Ishikawa (cell line): ENCODE data around the gene PTPN11.

Source experiments
- CEBPB ChIP-seq: IDR thresholded peaks from 2 replicates; pipeline ENCODE4 v1.6.1; 2012
- EP300 ChIP-seq: IDR thresholded peaks from 2 replicates; pipeline ENCODE4 v1.6.1; 2012; ENCODE audit warnings: borderline replicate concordance
- NFIC ChIP-seq: IDR thresholded peaks from 2 replicates; pipeline ENCODE4 v1.6.1; 2012
- RAD21 ChIP-seq: IDR thresholded peaks from 2 replicates; pipeline ENCODE4 v1.6.1; 2012; ENCODE audit warnings: low read depth
- TCF12 ChIP-seq: IDR thresholded peaks from 2 replicates; pipeline ENCODE4 v1.6.1; 2012; ENCODE audit warnings: low read depth
- TF ChIP-seq, protein P1 (sequence below): IDR thresholded peaks from 2 replicates; pipeline ENCODE4 v1.6.1; 2012; ENCODE audit warnings: low read depth, mild to moderate bottlenecking
- TF ChIP-seq, protein P2 (sequence below): IDR thresholded peaks from 2 replicates; pipeline ENCODE4 v1.6.1; 2012

DNA sequence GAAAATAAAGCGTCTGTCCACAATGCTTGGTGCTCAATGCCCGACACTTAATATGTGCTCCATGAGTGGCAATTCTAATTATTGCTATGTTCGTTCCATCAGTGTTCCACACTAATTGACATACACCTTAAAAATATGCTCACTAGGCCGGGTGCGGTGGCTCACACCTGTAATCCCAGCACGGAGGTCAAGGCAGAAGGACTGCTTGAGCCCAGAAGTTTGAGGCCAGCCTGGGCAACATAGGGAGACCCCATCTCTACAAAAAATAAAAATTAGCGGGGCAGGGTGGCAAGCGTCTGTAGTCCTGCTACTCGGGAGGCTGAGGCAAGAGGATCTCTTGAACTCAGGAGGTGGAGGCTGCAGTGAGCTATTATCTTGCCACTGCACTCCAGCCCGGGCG, 35.9 kb upstream of the PTPN11 start:
- TF ChIP-seq CEBPB, result no peak
- TF ChIP-seq, protein P1, sequence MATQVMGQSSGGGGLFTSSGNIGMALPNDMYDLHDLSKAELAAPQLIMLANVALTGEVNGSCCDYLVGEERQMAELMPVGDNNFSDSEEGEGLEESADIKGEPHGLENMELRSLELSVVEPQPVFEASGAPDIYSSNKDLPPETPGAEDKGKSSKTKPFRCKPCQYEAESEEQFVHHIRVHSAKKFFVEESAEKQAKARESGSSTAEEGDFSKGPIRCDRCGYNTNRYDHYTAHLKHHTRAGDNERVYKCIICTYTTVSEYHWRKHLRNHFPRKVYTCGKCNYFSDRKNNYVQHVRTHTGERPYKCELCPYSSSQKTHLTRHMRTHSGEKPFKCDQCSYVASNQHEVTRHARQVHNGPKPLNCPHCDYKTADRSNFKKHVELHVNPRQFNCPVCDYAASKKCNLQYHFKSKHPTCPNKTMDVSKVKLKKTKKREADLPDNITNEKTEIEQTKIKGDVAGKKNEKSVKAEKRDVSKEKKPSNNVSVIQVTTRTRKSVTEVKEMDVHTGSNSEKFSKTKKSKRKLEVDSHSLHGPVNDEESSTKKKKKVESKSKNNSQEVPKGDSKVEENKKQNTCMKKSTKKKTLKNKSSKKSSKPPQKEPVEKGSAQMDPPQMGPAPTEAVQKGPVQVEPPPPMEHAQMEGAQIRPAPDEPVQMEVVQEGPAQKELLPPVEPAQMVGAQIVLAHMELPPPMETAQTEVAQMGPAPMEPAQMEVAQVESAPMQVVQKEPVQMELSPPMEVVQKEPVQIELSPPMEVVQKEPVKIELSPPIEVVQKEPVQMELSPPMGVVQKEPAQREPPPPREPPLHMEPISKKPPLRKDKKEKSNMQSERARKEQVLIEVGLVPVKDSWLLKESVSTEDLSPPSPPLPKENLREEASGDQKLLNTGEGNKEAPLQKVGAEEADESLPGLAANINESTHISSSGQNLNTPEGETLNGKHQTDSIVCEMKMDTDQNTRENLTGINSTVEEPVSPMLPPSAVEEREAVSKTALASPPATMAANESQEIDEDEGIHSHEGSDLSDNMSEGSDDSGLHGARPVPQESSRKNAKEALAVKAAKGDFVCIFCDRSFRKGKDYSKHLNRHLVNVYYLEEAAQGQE, result no peak
- TF ChIP-seq TCF12, result no peak
- no peak for TF ChIP-seq NFIC
- no peak for TF ChIP-seq RAD21
- TF ChIP-seq EP300, result no peak
- TF ChIP-seq, protein P2, sequence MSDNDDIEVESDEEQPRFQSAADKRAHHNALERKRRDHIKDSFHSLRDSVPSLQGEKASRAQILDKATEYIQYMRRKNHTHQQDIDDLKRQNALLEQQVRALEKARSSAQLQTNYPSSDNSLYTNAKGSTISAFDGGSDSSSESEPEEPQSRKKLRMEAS, result no peak
